Spinal cord (tissue), 10 donors: ENCODE results near the gene CD300C. TPM values are rescaled to one million over a fixed set of nuclear protein-coding genes. Genes with fewer than 3 reads are reported as not detected.
"Not testable (repeated sequence)": the region's sequence is repeated elsewhere in the genome, so short reads cannot be mapped to it uniquely, and the experiment has no call there.

Source experiments
- DNase-seq, 6 donors: peaks; one replicate each; pipeline versions ENCODE4 v3.0.0 to v3.0.0-alpha.2; 2013 to 2015; ENCODE audit warnings: low spot score in 6 of 6, low read depth in 4 of 6
- H3K27ac ChIP-seq: one replicate; pipeline ENCODE4 v1.5.1; 2013; ENCODE audit warnings: low read depth, low read length, control low read depth
- H3K27me3 ChIP-seq: one replicate; pipeline ENCODE4 v1.6.1; 2013; ENCODE audit warnings: low read length; ENCODE audit not compliant: control insufficient read depth, insufficient read depth
- H3K36me3 ChIP-seq: one replicate; pipeline ENCODE4 v1.6.1; 2013; ENCODE audit warnings: low read length; ENCODE audit not compliant: control insufficient read depth, insufficient read depth
- H3K4me1 ChIP-seq: one replicate; pipeline ENCODE4 v1.6.1; 2013; ENCODE audit warnings: low read length; ENCODE audit not compliant: control insufficient read depth, insufficient read depth
- H3K4me3 ChIP-seq: one replicate; pipeline ENCODE4 v1.5.1; 2013; ENCODE audit warnings: low read depth, low read length, control low read depth
- H3K9me3 ChIP-seq: one replicate; pipeline ENCODE4 v1.6.1; 2013; ENCODE audit warnings: low read length; ENCODE audit not compliant: control insufficient read depth, insufficient read depth
- WGBS: methylation state at CpG from one replicate; pipeline ENCODE4 v1.1.5; 2013; ENCODE audit warnings: missing lambda C conversion rate; ENCODE audit not compliant: insufficient coverage; 5-methylcytosine and 5-hydroxymethylcytosine counted together
- polyA plus RNA-seq, 2 donors: library from polyadenylated mRNA; unstranded; fragments of 120-200 nt; gene quantifications; one replicate each; pipeline ENCODE4 v1.2.1, GENCODE V29; 2013; ENCODE audit not compliant: insufficient read length in 2 of 2
- total RNA-seq, 2 donors: library from RNA; depleted of rRNA in 1 of 2; stranded (reverse); fragments of 120-200 nt in 1 of 2; fragments of >200 nt in 1 of 2; gene quantifications; one replicate each; pipeline versions ENCODE4 v1.2.3 to v1.2.4, GENCODE V29; 2013 to 2014
- donor health status: healthy.

Gene CD300C
- total and polyA plus RNA-seq, 4 donors, result 0.55 to 1.1 (median 0.85) TPM

- Histone ChIP-seq H3K27me3 (no peaks in the 10 kb centered on the region), H3K27ac (no peak overlapping the region), H3K4me3 (no peak overlapping the region), H3K9me3 (no peaks in the 10 kb centered on the region), H3K36me3 (no peaks in the 10 kb centered on the region), H3K4me1 (no peaks in the 10 kb centered on the region)
- 90% methylated on average over 14 of the region's 14 CpGs for WGBS
- no peak for DNase-seq
Measured at GRCh38 chr17:74525781-74526288, 20.1 kb downstream of the CD300C start.

DNA sequence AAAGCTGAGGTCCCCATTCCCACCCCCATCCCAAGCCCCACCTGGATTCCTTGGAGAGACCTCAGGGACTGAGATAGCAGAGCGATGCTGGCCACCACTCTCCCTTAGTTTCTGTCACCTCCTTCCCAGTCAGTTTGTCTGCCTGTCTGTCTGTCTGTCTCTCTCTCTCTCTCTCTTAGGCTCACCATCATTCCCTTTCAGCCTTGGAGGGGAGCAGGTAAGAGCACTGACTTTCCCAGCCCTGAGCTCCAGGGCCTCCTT, 20.5 kb downstream of the CD300C start:
- DNase-seq, result no peak
- Histone ChIP-seq H3K36me3 (no peaks in the 10 kb centered on the region), H3K4me1 (no peaks in the 10 kb centered on the region), H3K27ac (no peak overlapping the region), H3K4me3 (no peak overlapping the region), H3K9me3 (no peaks in the 10 kb centered on the region), H3K27me3 (no peaks in the 10 kb centered on the region)
- no CpG with 5 or more reads among the region's 1 CpG for WGBS

- WGBS, result 81% methylated on average over 4 of the region's 11 CpGs
- H3K27ac ChIP-seq, result no peak overlapping the region
- DNase-seq, result no peak
- no peaks in the 10 kb centered on the region for H3K4me1 ChIP-seq
- no peaks in the 10 kb centered on the region for H3K36me3 ChIP-seq
- H3K27me3 ChIP-seq, result no peaks in the 10 kb centered on the region
- no peaks in the 10 kb centered on the region for H3K9me3 ChIP-seq
- H3K4me3 ChIP-seq, result no peak overlapping the region
Measured at GRCh38 chr17:74524653-74525464, 21.1 kb downstream of the CD300C start.

DNA sequence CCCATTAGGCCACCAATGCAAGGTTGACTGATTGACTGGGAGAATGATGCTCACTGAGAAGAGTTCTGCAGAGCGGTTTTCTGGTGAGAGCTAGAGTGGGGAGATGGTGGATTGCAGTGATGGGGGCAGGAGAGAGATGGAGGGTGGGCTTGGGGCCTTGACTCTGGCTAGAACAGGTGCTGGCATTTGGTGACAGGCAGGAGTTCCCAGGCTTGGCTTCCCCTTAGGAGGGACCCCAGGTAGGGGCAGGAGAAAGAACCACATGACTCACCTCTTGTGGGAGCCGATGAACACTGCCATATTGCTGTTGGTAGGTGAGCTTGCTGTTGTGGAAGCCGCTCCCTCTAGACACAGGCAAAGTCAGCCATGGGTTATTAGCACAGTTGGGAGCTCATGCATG, 22.6 kb downstream of the CD300C start:
- H3K27me3 ChIP-seq, result no peaks in the 10 kb centered on the region
- no peak overlapping the region for H3K4me3 ChIP-seq
- H3K4me1 ChIP-seq, result no peaks in the 10 kb centered on the region
- no peaks in the 10 kb centered on the region for H3K36me3 ChIP-seq
- H3K27ac ChIP-seq, result no peak overlapping the region
- no peaks in the 10 kb centered on the region for H3K9me3 ChIP-seq
- 89% methylated on average over 2 of the region's 3 CpGs for WGBS
- no peak for DNase-seq

DNA sequence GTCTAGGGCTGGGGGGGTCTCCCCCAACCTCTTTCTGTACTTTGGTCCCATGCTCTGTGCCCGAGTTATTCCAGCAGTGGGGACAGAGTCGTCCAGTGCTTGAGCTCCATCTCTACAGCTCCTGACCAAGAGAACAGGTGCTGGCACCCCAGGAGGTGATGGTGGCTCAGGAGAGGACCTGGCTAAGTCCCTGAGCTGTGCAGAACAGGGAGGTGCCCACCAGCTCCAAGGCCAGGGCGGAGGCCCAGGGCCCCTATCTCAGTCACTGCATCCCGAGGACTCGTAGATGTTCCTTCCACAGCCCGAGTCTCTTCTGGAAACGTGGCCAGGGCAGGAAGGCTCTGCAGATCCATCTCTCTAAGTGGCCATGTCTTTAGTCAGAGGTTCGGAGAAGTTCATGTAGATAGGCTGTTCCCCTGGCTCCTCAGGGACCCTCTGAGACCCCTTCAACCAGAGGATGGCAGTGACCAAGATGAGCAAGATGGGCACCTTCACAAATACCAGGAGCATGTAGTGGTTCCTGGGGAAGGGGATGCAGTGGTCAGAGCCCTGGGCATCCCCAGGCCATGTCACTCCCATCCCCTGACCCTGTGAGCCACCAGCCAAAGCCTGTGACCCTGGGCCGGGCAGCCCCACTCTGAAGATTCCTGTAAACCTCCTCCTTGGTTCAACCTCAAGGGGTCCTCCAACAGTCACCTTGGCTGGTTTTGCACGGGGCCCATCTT, 23.4 kb downstream of the CD300C start:
- no peak overlapping the region for H3K27ac ChIP-seq
- no peak overlapping the region for H3K4me3 ChIP-seq
- H3K27me3 ChIP-seq, result no peaks in the 10 kb centered on the region
- H3K9me3 ChIP-seq, result no peaks in the 10 kb centered on the region
- 79% methylated on average over 10 of the region's 10 CpGs for WGBS
- no peaks in the 10 kb centered on the region for H3K4me1 ChIP-seq
- H3K36me3 ChIP-seq, result no peaks in the 10 kb centered on the region
- no peak for DNase-seq

DNA sequence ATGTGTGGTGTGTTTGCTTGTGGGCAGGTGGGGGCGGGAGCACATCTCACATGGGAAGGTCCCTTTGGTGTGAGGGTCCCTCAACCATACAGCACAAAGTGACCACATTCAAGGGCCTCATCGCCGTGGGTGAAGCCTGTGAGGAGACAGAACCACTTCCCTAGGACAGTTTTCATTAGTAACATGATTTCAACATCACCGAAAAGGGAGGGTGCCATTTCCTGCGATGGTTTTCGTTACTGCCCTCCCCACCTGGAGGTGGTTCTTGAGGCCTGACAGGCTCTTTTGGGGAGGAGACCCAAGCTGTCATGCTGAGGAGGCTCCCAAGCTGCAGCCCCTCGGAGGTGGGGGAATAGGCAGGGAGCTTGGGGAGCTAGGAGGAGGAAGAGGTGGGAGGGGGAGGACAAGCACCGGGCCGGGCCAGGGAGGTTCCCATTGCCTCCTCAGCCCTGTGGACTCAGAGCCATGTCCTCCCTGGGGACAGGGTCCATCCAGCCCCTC, 24.2 kb downstream of the CD300C start:
- 81% methylated on average over 4 of the region's 9 CpGs for WGBS
- Histone ChIP-seq H3K9me3 (no peaks in the 10 kb centered on the region), H3K27me3 (no peaks in the 10 kb centered on the region), H3K36me3 (no peaks in the 10 kb centered on the region), H3K4me1 (no peaks in the 10 kb centered on the region), H3K4me3 (no peak overlapping the region), H3K27ac (no peak overlapping the region)
- DNase-seq, result no peak

DNA sequence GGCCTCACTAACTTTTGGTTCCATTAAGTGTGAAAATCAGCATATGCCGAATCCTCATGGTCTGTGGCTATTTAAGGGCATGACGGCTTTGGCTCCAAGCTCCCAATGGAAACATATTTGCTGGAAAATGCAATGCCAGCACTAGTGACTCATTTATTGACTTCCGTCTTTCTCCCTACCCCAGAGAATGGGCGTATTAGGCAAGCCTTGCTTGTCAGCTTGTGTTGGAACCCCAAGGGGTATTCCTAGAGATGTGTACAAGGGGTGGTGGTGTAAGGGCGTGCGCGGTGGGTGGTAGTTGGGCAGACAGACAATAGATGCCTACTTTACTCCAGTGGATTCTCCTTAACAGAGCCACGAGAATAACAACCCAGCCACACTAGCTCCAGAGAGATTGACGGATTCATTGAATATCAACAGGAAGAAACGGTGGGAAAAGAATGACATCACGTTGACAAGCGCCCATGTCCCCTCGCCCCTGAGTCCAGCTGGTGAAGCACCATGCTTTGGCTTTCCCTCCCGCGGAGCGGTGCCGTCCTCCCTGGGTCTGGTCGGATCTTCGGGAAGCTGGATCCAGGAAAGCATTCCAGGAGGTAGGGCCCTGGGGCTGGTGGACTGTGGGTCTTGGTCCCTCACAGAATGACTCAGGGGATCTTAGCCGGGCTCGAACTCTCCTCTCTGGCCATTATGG, 25.0 kb downstream of the CD300C start:
- Histone ChIP-seq H3K27me3 (no peaks in the 10 kb centered on the region), H3K4me1 (no peaks in the 10 kb centered on the region), H3K9me3 (no peaks in the 10 kb centered on the region), H3K27ac (no peak overlapping the region), H3K36me3 (no peaks in the 10 kb centered on the region), H3K4me3 (no peak overlapping the region)
- no peak for DNase-seq
- 94% methylated on average over 15 of the region's 21 CpGs for WGBS

DNA sequence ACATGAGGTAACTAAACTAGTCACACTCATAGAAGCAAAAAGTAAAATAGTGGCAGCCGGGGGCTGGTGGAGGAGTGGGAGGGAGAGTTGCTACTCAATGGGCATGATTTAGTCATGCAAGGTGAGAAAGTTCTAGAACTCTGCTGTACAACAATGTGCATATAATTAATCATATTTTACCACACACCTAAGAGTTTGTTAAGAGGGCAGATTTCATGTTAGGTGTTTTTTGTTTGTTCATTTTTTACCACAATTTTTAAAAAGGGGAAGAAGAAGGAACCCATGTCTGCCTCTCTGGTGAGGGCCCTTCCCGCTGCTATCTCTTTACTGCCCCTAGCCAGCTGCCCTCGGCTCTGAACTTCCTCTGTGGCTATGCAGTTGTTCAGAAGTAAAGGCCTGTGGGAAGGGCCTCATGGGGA, 25.9 kb downstream of the CD300C start:
- Histone ChIP-seq H3K36me3 (no peaks in the 10 kb centered on the region), H3K27me3 (no peaks in the 10 kb centered on the region), H3K4me3 (no peak overlapping the region), H3K4me1 (no peaks in the 10 kb centered on the region), H3K27ac (no peak overlapping the region), H3K9me3 (no peaks in the 10 kb centered on the region)
- no CpG with 5 or more reads among the region's 3 CpGs for WGBS
- DNase-seq, result no peak

- WGBS, result 83% methylated on average over 2 of the region's 6 CpGs
- not testable (repeated sequence) for H3K4me3 ChIP-seq, H3K27me3 ChIP-seq
Measured at GRCh38 chr17:74518413-74518981, 27.4 kb downstream of the CD300C start.

More at GRCh38 chr17:74518413-74518981, 27.4 kb downstream of the CD300C start:
- H3K9me3 ChIP-seq, H3K36me3 ChIP-seq, DNase-seq, H3K27ac ChIP-seq, H3K4me1 ChIP-seq: not testable (repeated sequence)
